T-helper 2 cell treated with Interferon-gamma antibody and Interleukin-4, amounts not matched to agents 5 μg/mL and 100 μg/mL, for 36 hours (primary cell): Measurements from ENCODE around the gene PKHD1.

Source experiments
- DNase-seq: peaks from one replicate; pipeline ENCODE4 v3.0.0; 2021; ENCODE audit warnings: low spot score
- H3K27ac Mint-ChIP-seq: one replicate; pipeline ENCODE4 v1.8.0; 2021; ENCODE audit warnings: mild to moderate bottlenecking, mixed read lengths
- H3K27me3 Mint-ChIP-seq: one replicate; pipeline ENCODE4 v1.8.0; 2021; ENCODE audit warnings: low read depth, mixed read lengths
- H3K36me3 Mint-ChIP-seq: one replicate; pipeline ENCODE4 v1.8.0; 2021; ENCODE audit warnings: low read depth, mixed read lengths
- H3K4me1 Mint-ChIP-seq: one replicate; pipeline ENCODE4 v1.8.0; 2021; ENCODE audit warnings: low read depth, mixed read lengths
- H3K4me3 Mint-ChIP-seq: one replicate; pipeline ENCODE4 v1.8.0; 2022; ENCODE audit warnings: mild to moderate bottlenecking, moderate library complexity, mixed read lengths
- H3K9me3 Mint-ChIP-seq: one replicate; pipeline ENCODE4 v1.8.0; 2021; ENCODE audit warnings: mixed read lengths

The PKHD1 gene

DNA sequence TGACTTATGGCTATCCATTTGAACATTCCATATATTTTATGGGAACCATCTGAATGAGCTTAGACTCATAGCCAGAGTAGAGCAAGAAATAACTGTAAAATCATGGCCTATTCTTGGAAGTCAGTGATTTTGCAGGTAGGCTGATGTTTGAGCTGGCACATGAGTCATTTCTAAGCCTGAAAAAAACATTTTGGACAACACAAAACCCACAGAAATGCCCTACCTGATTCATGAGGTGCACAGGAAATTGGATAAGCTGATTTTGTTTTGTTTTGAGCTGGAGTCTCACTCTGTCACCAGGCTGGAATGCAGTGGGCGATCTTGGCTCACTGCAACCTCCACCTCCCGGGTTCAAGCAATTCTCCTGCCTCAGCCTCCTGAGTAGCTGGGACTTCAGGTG is 443.0 kb downstream of the PKHD1 start:
- Mint-ChIP-seq H3K4me3 (no peak overlapping the region), H3K4me1 (no peaks in the 10 kb centered on the region), H3K9me3 (peaks cover 4% of the 10 kb centered on the region), H3K27me3 (no peaks in the 10 kb centered on the region), H3K36me3 (no peaks in the 10 kb centered on the region), H3K27ac (no peak overlapping the region)
- DNase-seq, result no peak

DNA sequence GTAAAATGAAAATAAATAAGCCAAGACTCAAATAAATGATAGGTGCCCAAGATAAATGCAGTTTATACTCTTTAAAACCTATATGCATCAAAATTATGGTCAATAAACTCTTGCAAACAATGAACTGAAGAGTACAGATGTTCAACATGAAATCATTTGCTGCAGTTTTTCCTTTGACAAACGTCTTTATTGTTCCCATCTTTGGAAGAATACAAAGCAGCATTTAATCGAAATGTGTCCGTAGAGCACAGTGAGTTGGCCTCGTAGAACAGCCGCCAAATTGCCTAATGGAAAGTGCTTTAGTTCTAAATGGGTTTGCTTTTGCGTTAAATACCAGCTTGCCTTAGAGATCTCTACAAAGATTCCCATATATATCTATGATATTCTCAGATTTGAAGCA is 447.4 kb downstream of the PKHD1 start:
- Mint-ChIP-seq H3K4me3 (no peak overlapping the region), H3K36me3 (no peaks in the 10 kb centered on the region), H3K27me3 (no peaks in the 10 kb centered on the region), H3K4me1 (no peaks in the 10 kb centered on the region), H3K9me3 (peaks cover 4% of the 10 kb centered on the region), H3K27ac (no peak overlapping the region)
- no peak for DNase-seq

DNA sequence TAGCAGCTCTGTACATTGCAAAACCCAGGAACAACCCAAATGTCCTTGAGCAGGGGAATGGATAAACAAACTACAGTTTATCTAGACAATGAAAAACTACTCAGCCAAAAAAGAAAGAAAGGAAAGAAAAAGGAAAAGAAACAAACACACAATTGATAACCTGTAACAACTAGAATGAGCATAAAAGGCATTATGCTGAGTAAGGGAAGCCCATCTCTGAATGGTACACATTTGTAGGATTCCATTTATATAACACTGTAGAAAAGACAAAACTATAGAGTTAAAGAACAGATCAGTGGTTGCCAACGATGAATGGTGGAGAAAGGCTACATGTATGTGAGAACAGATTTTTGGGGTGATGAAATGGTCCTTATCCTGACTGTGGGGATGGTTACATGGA is 454.0 kb downstream of the PKHD1 start:
- Mint-ChIP-seq H3K4me1 (no peaks in the 10 kb centered on the region), H3K36me3 (no peaks in the 10 kb centered on the region), H3K9me3 (no peaks in the 10 kb centered on the region), H3K27ac (no peak overlapping the region), H3K4me3 (no peak overlapping the region), H3K27me3 (no peaks in the 10 kb centered on the region)
- DNase-seq, result no peak

DNA sequence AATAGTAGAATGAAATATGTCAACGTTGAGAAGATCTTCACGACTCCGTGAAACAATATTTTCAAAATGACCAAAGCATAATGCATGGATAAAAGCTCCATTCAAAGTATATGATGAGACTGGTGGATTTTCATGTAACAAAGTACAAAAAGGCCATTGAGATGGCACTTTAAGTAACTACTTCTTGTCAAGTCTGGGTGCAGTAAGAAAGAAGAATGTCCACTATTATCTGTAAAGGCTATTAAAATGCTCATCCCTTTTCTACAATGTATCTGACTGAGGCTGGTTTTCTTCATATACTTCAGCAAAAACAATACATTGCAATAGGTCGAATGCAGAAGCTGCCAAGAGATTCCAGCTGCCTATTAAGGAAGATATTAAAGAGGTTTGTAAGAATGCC is 457.4 kb downstream of the PKHD1 start:
- no peaks in the 10 kb centered on the region for H3K4me1 Mint-ChIP-seq
- H3K27ac Mint-ChIP-seq, result no peak overlapping the region
- H3K9me3 Mint-ChIP-seq, result no peaks in the 10 kb centered on the region
- no peak for DNase-seq
- no peaks in the 10 kb centered on the region for H3K36me3 Mint-ChIP-seq
- H3K27me3 Mint-ChIP-seq, result no peaks in the 10 kb centered on the region
- H3K4me3 Mint-ChIP-seq, result no peak overlapping the region

DNA sequence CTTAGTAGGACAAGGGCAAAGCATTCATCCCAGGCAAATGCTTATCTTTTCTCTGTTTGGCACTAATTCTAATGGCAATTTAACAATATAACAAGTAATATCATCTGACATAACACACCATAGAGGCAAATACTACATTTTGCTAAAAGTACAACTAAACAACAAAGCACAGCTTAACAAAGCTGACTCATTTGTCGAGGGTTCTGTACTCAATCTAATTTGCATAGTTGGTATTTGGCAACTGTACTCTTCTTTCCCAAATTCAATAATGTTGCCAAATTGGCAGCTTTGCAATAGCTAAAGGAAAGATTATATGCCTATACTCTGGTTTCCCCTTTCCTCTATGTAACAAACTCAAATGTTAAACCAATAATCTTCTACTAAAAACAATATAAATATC is 461.0 kb downstream of the PKHD1 start:
- DNase-seq, result no peak
- no peaks in the 10 kb centered on the region for H3K36me3 Mint-ChIP-seq
- H3K27me3 Mint-ChIP-seq, result no peaks in the 10 kb centered on the region
- no peaks in the 10 kb centered on the region for H3K4me1 Mint-ChIP-seq
- H3K27ac Mint-ChIP-seq, result no peak overlapping the region
- H3K9me3 Mint-ChIP-seq, result no peaks in the 10 kb centered on the region
- H3K4me3 Mint-ChIP-seq, result no peak overlapping the region

DNA sequence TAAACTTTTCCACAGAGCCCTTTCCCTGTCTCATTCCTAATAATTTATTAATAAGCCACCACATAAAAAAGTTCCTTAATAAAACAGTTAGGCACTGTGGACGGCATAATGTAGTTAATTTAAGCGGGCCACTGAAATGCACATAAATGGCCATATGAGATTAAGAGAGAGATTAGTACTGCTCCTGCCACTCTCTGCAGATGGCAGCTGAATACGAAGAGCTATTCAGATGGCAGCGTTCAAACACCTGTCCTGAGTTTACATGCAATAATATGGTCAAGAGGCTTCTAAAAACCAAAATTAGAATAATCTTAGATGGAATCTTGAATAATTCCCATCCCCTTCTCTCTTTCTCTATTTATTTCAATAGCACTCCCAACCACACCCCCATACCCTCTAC is 461.8 kb downstream of the PKHD1 start:
- Mint-ChIP-seq H3K4me3 (no peak overlapping the region), H3K4me1 (no peaks in the 10 kb centered on the region), H3K27ac (no peak overlapping the region), H3K9me3 (no peaks in the 10 kb centered on the region), H3K36me3 (no peaks in the 10 kb centered on the region), H3K27me3 (no peaks in the 10 kb centered on the region)
- no peak for DNase-seq

DNA sequence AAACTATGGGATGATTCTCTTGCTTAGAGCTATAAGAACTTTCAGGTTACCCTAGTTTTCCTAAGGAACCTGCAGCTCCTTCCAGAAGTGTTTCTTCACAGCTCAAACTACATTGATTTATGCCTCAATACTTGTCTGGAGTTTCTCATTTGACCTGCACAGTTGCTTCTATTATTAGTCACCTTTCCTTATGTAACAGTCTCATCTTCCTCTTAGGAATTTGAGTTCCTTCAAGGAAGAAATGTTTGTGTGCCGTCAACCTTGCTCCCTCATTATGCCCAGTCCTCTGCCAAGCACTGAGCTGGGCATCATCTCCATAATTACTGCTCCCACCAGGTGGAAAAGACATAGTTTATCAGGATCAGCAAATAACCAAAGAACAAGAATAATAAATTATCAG is 466.4 kb downstream of the PKHD1 start:
- Mint-ChIP-seq H3K36me3 (no peaks in the 10 kb centered on the region), H3K4me3 (no peak overlapping the region), H3K27ac (no peak overlapping the region), H3K27me3 (no peaks in the 10 kb centered on the region), H3K9me3 (no peaks in the 10 kb centered on the region), H3K4me1 (no peaks in the 10 kb centered on the region)
- DNase-seq, result no peak

DNA sequence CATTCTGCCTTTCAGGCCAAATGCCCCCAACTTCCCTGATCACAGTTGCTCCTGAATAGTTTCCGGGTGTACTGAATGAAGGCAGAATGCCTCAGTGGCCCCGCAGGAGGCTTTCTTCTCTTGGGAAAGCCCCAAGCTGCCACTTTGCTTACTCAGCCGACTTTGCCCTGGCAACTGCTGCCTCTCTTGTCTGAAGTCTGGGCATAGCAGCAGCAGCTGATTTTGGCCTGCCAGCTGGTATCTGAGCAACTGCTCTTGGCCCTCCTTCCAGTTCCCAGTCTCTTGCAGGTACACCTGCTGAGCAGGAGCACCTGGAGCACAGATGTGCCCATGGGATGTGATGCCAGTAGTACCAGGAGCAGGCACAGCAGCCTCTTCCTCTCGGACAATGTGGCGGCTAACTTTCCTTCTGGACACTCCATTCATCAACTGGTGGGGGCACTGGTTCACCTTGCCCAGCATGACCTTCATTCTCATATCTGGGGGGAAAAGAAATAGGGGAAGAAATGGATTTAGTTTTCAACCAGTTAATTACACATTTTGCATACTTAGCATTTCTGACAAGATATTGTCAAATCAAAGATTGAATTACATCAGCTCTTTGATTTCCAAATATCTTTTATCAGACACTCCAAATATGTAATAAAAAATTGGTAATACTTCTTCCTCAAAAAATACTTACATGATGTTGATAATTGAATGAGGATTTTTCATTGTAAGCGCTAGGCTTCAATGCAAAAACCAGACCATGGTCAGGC is 468.2 kb downstream of the PKHD1 start:
- H3K4me3 Mint-ChIP-seq, result no peak overlapping the region
- H3K27ac Mint-ChIP-seq, result no peak overlapping the region
- H3K9me3 Mint-ChIP-seq, result no peaks in the 10 kb centered on the region
- no peak for DNase-seq
- H3K4me1 Mint-ChIP-seq, result no peaks in the 10 kb centered on the region
- H3K36me3 Mint-ChIP-seq, result no peaks in the 10 kb centered on the region
- H3K27me3 Mint-ChIP-seq, result no peaks in the 10 kb centered on the region

DNA sequence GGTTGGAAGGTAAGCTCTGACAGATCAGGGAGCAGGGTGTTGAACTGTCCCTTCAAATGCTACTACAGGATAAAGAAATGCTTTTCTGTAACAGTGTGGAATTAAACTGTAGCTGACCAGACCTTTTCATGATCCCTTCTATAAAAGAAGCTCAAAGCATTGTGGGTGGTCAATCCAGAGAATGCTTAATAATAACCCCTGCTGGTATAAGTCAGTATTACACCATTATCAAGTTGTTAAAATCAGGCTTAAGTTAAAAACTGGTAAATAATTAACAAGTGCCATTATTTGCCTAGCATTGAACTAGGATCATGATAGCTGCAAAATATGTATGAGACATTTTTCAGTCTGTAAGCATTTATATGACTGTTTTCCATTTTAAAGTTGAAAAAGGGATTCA is 468.9 kb downstream of the PKHD1 start:
- Mint-ChIP-seq H3K27me3 (no peaks in the 10 kb centered on the region), H3K36me3 (no peaks in the 10 kb centered on the region), H3K9me3 (no peaks in the 10 kb centered on the region), H3K4me1 (no peaks in the 10 kb centered on the region), H3K27ac (no peak overlapping the region), H3K4me3 (no peak overlapping the region)
- no peak for DNase-seq

DNA sequence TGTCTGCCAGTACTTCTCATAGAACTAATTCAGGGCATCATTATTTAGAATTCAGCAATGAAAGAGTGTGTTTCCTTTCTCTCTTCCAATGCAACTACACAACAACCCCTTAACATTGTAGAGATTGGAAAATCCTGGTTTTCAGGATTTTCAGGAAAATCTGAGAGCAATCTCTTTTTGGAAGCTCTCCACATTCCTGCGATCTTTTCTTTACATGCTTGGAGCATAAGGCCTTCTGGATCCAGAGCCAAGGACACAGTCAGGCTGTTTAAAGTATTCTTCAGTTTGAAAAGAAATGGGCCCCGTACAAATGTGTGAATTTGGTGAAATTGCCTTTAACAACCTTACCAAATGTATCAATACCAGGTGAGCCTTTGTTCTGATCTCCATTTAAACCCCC is 469.7 kb downstream of the PKHD1 start:
- Mint-ChIP-seq H3K27me3 (no peaks in the 10 kb centered on the region), H3K27ac (no peak overlapping the region), H3K4me1 (no peaks in the 10 kb centered on the region), H3K36me3 (no peaks in the 10 kb centered on the region), H3K9me3 (no peaks in the 10 kb centered on the region), H3K4me3 (no peak overlapping the region)
- no peak for DNase-seq

DNA sequence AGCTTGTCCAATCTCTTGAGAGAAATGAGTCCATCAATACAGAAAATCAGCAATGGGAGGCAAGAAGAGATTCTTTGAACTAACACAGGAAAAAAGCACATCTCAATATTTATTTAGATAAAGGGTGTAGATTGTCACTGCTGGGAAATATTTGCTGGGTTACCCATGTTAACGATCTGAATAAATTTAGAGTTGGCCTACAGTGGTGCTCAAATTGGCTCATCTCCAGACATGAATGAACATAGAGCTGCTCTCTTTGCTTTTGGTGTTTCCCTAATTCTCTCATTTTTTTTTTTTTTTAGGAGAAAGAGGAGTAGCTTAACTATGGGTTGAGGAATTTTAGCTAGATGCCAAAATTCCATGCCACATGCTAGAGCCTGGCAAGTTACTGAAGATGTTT is 471.2 kb downstream of the PKHD1 start:
- no peak for DNase-seq
- Mint-ChIP-seq H3K9me3 (no peaks in the 10 kb centered on the region), H3K4me1 (no peaks in the 10 kb centered on the region), H3K27ac (no peak overlapping the region), H3K4me3 (no peak overlapping the region), H3K27me3 (no peaks in the 10 kb centered on the region), H3K36me3 (no peaks in the 10 kb centered on the region)

DNA sequence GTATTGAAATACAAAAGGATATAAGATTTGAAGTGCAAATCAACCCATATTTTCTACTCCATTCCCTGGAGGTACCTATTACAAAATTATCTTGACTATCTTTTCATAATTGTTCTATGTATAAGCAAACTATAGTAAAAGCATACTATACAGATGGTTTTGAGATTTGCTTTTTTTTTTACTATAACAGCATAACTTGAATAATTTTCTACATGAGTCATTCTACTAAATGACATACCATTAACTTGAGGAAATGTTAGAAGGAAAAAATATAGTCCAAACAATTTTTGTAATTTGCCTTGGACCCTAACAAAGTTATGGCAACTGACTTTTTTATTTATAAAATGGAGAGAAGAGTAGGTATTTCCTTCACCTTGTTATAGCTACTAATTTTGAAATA is 472.7 kb downstream of the PKHD1 start:
- Mint-ChIP-seq H3K4me3 (no peak overlapping the region), H3K4me1 (no peaks in the 10 kb centered on the region), H3K27ac (no peak overlapping the region), H3K36me3 (no peaks in the 10 kb centered on the region), H3K27me3 (no peaks in the 10 kb centered on the region), H3K9me3 (no peaks in the 10 kb centered on the region)
- no peak for DNase-seq

DNA sequence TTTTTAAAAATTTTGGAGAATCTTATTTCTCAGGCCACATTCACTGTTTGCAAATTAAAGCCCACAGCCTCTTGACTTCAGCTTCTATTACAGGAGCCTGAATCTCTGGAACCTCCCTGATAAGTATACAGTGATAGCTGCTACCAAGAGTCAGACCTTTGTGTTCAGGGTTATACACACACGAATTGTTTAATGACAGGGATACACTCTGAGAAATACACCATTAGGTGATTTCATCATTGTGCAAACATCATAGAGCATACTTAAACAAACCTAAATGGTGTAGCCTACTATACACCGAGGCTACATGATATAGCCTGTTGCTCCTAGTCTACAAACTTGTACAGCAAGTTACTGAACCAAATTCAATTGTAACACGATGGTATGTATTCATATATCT is 473.9 kb downstream of the PKHD1 start:
- no peaks in the 10 kb centered on the region for H3K4me1 Mint-ChIP-seq
- no peaks in the 10 kb centered on the region for H3K9me3 Mint-ChIP-seq
- H3K4me3 Mint-ChIP-seq, result no peak overlapping the region

DNA sequence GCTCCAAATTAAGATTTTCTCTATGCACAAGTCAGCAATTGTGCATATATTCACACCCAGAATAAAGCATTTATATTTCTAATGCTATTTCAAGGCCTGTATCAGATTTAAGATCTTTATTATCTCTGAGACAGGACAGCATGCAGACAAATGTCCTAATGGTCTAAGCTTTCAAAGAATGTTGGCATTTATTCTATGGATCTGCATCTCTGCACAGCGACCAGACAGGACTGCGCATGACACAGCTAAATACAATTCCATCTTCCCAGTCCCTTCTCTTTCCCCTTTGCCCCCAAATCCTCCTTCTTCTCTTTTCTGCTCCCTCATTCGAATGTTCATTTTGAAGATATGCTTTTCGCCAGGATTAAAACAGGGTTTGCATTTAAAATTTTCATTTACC is 478.5 kb downstream of the PKHD1 start:
- no peak for DNase-seq
- Mint-ChIP-seq H3K4me1 (no peaks in the 10 kb centered on the region), H3K9me3 (no peaks in the 10 kb centered on the region), H3K27ac (no peak overlapping the region), H3K27me3 (no peaks in the 10 kb centered on the region), H3K36me3 (no peaks in the 10 kb centered on the region), H3K4me3 (no peak overlapping the region)

More for the DNA sequence above, 473.9 kb downstream of the PKHD1 start:
- H3K27ac Mint-ChIP-seq, result no peak overlapping the region
- no peaks in the 10 kb centered on the region for H3K27me3 Mint-ChIP-seq
- H3K36me3 Mint-ChIP-seq, result no peaks in the 10 kb centered on the region
- no peak for DNase-seq

DNA sequence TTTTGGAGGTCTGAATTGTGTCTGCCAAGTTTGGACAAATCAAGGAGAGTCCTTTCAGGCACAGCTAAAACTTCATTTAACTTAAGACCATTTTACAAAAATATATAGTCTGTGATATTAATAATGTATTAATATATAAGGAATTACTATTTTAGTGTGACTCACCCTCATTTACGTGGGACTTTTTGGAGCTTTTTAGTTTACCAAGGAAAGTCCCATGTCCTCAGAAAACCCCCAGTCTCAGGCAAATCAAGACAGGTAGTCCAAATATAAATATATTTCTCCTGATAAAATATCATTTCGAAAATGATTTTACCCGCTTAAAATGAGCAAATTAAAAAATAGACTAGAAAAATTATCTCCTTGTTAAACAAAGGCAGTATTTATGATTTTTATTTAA is 479.0 kb downstream of the PKHD1 start:
- DNase-seq, result no peak
- Mint-ChIP-seq H3K27me3 (no peaks in the 10 kb centered on the region), H3K4me3 (no peak overlapping the region), H3K36me3 (no peaks in the 10 kb centered on the region), H3K4me1 (no peaks in the 10 kb centered on the region), H3K9me3 (no peaks in the 10 kb centered on the region), H3K27ac (no peak overlapping the region)
